RPMI8226 (cell line): ENCODE data around the gene TFF3.
A peak's percentile ranks its signal among the peaks of the same experiment; 100 is the strongest.

ENCODE experiments used
- DNase-seq: peaks from one replicate; pipeline ENCODE4 v3.0.0-alpha.2; 2015

TFF3 gene

GRCh38 chr21:42315296-42315891 lies at the start of gene TFF3:
Gene TFF3, minus strand, starts transcription at chr21:42315409. Its CDS starts 35 bp downstream, at chr21:42315374.
- no peak for DNase-seq

DNA sequence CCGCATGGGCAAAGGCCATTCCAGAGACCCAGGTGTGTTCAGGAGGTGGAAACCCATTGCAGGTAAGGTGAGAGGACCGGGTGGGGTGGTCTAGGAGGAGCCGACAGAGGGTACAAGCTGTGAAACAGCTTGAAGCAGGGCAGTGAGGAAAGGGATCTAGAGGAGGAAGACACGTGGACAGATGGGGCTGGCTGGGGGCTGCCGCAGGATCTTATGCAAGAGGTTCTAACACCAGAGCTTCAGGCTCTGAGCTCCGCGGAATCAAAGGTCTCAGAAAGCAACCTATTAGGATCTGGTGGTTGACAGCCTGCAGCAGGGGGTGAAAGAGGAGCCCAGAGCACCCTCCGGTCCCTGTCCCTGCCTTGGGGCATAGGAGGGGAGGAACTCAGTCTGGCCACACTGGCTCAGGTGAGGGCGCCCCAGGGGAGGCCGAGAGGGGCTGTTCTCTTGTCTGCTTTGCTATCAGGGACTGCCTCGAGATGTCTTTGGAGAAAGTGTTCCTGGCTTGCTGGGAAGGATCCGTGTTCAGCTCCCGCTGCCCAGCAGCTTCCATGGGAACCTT lies 49.2 kb upstream of the TFF3 start:
- no peak for DNase-seq

GRCh38 chr21:42363312-42363711 lies 48.1 kb upstream of the TFF3 start:
- DNase-seq, result no peak

DNA sequence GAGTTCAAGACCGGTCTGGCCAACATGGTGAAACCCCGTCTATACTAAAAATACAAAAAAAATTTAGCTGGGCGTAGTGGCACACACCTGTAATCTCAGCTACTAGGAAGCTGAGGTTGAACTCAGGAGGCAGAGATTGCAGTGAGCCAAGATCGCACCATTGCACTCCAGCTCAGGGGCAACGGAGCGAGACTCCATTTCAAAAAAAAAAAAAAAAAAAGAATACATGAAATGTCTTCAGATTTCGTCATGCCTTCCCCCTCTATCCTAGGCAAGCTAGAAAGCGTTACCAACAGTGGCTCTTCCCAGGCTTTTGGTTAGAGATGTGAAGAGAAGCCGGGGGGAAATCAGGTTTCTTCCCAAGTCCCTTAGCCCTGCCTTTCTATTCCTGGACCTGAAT lies 47.5 kb upstream of the TFF3 start:
- DNase-seq, result no peak

- no peak for DNase-seq
Observed at GRCh38 chr21:42362198-42362597, 47.0 kb upstream of the TFF3 start.

- DNase-seq, result no peak
Observed at GRCh38 chr21:42361286-42361685, 46.1 kb upstream of the TFF3 start.

DNA sequence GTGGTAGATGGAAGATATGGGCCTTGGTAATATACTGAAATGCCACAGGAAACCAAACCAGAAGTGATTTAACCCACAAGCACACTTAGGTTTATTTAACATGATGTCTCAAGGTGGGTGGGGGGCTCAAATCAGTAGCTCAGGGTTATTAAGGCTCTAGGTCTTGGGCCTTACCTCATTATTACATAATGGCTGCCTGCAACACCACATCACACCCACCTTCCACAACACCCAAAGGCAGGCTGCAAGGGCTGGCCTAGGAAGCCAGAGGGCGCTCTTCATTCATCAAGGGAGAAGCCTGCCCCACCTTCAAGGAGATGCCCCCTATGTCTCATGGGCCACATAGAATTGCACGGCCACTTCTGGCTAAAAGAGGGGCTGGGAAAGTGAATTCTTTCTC lies 45.1 kb upstream of the TFF3 start:
- no peak for DNase-seq

- DNase-seq, result peak; percentile 42
Observed at GRCh38 chr21:42358937-42359336, 43.7 kb upstream of the TFF3 start.

DNA sequence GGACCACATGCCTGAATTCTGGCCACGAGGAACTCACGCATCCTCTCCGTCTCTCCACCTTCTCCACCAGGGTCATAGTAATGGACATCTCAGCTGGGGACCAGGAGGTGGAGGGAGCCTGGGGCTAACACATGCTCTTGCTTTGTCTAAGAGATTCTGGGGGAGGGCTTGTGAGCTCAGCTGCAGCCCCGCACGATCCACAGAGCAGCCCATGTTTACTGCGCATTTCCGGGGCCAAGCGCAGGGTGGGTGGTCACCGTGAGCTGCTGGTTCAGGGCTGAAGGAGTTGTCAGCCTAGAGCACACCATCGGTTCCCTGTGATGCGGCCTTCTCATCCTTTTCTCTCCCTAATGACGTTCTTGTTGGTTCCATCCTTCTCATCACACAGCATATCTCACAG lies 43.1 kb upstream of the TFF3 start:
- no peak for DNase-seq

DNA sequence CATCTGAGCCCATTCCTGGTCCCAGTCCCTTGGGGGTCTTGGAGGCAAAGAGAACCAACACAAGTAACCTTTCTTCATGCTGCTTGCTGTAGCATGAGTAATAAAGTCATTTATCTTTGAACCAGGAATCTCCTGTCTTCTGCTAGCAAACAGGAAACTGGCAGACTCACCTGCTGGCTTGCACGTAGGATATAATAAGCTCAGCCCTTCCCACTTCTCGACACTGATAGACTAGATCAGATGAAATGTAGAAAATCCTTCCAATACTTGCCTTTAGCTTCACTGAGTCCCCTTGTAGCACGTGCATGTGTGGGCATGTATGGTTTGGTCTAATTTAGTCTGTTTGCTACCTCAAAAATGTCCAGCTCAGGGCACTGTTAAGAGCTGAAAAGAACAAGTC lies 42.1 kb upstream of the TFF3 start:
- no peak for DNase-seq

DNA sequence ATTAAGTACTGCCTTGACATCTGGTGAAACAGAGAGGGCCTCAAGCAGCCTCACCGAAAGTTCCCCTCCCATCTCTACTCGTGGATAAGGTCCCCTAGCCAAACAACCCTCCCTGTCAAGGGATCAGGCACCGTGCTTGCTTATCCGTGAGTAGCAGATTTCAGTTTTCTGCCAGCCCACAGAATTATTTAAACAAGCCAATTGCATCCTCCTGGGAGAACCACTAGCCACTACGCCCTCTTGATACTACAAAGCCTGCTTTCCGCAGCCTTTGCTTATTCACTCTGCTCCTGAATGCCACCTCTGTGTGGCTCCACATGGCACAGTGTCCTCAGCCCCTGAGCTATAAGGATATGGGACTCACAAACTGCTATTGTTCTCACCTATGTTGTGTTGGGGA lies 41.4 kb upstream of the TFF3 start:
- DNase-seq, result no peak

GRCh38 chr21:42356046-42356445 lies 40.8 kb upstream of the TFF3 start:
- no peak for DNase-seq

DNA sequence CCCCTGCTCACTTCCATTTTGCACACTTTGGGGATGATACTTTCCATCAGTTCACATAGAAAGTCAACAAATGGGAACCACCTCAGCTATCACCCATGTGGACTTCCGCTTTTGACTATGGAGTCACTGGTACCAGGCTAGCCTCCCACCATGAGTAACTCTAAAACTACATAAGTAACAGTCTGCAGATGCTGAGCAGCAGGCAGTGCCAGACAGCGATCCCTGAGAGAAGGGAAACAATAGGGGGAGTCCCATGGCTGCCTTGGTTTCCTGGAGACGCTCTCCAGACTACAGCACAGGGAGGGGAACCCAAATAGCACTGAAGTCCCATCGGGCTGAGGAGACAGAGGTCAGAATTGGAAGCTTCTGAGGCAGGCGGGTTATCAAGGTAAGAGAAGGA lies 38.4 kb upstream of the TFF3 start:
- no peak for DNase-seq

GRCh38 chr21:42352441-42353095 lies 37.4 kb upstream of the TFF3 start:
- no peak for DNase-seq

GRCh38 chr21:42351626-42352440 lies 36.6 kb upstream of the TFF3 start:
- no peak for DNase-seq

DNA sequence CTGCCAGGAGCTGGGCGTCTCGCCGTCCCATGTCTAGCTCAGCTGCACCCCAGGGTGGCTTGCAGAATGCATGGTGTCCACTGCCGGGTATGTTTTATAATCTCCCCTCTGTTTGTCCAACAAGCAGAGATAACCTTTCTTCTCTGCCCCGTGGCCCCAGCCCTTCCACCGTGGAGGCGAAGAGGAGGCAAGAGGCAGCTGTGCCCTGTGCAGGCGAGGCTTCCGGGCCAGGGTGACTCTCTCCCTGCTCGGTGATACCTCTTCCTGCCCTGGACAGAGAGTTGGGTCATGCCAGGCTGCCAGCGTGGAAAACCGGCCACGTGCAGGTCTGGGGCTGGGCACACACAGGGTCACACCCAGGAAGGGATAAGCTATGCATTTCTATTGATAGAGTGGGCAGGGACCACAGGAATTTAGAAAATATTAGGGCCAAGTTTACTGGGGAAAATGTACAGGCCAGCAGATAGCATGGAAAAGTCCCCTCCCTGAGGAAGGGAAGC lies 35.8 kb upstream of the TFF3 start, which contains the start of gene TFF2:
TSS of gene TFF2 (minus strand) at position 68 of the 500 bp plus-strand sequence. CDS start at position 31, 37 bp downstream.
- DNase-seq, result no peak

- DNase-seq, result no peak
Observed at GRCh38 chr21:42350318-42350910, 35.2 kb upstream of the TFF3 start.

DNA sequence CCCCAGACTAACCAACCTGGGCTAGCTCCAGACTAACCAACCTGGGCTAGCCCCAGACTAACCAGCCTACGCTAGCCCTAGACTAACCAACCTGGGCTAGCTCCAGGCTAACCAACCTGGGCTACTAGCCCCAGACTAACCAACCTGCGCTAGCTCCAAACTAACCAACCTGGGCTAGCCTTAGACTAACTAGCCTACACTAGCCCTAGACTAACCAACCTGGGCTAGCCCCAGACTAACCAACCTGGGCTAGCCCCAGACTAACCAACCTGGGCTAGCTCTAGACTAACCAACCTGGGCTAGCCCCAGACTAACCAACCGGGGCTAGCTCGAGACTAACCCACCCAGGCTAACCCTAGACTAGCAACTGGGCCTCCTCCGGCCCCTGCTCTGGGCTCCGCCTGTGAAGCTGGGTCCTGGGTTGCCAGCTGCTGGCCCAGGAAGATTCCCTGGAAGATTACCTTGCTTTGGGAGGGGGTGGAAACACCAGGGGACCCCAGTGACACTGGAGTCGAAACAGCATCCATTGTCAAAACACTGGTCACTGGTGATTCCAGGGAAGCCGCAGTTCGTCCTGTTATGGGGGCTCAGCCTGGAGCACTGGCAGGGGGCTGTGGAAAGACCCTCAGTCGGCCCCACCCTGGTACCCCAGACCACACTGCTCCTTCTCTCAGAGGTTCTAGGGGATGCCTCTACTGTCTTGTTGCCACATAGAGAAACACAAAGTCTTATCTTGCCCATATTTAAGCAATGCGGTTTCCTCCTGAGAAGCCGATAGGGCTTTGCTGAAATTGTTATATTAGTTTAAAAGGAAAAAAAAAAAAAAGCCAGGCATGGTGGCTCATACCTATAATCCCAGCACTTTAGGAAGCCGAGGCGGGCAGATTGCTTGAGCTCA lies 34.5 kb upstream of the TFF3 start:
- DNase-seq, result no peak

DNA sequence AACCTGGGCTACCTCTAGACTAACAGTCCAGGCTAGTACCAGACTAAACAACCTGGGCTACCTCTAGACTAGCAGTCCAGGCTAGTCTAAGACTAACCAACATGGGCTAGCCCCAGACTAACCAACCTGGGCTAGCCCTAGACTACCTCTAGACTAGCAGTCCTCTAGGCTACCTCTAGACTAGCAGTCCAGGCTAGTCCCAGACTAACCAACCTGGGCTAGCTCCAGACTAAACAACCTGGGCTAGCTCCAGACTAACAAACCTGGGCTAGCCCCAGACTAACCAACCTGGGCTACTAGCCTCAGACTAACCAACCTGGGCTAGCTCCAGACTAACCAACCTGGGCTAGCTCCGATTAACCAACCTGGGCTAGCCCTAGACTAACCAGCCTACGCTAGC lies 33.6 kb upstream of the TFF3 start:
- no peak for DNase-seq

GRCh38 chr21:42347601-42348327 lies 32.6 kb upstream of the TFF3 start:
- no peak for DNase-seq
